H1 (cell line): ENCODE results near the gene NEFH. TPM values are rescaled to one million over a fixed set of nuclear protein-coding genes. Genes with fewer than 3 reads are reported as not detected.

Source experiments
- polyA plus RNA-seq, 7 experiments: library from polyadenylated mRNA; depleted of rRNA in 3 of 7; stranded (reverse) in 5 of 7; unstranded in 2 of 7; fragments of >200 nt in 5 of 7; fragments of 200-250 nt in 2 of 7; gene quantifications; 1 replicate in 5 of 7; 2 replicates in 1 of 7; 4 replicates in 1 of 7; pipeline versions ENCODE4 v1.2.1 to v1.2.3, GENCODE V29; 2011 to 2013; ENCODE audit warnings: missing spikeins in 2 of 7, mixed read lengths in 2 of 7
- total RNA-seq: library from RNA; stranded (reverse); fragmentation: NEBNext Ultra II Directional; extraction: Animal tissue kit (Norgen Biotek cat#: 25700); gene quantifications from 2 replicates; pipeline ENCODE4 v1.2.1, GENCODE V29; 2021

NEFH gene
- total and polyA plus RNA-seq, 2 of the 8 experiments (the other 6 are each of a cell fraction or from before 2014, with no cell fraction given), result 0.57 to 2.3 TPM

Other genes with a start within 250 kb of the NEFH start
- 72.1 and 75.7 TPM in 2 replicates for gene RHBDD3, start 212.2 kb upstream of the NEFH start, total RNA-seq
- gene RHBDD3, start 212.2 kb upstream of the NEFH start, polyA plus RNA-seq (2011; rRNA removed), result 117 and 171 TPM in 2 replicates
- 385 and 387 TPM in 2 replicates for gene EWSR1, start 211.9 kb upstream of the NEFH start, total RNA-seq
- gene EWSR1, start 211.9 kb upstream of the NEFH start, polyA plus RNA-seq (2011; rRNA removed), result 646 and 930 TPM in 2 replicates
- 9.7 and 10.1 TPM in 2 replicates for gene GAS2L1, start 173.6 kb upstream of the NEFH start, total RNA-seq
- 3.6 and 6.8 TPM in 2 replicates for gene GAS2L1, start 173.6 kb upstream of the NEFH start, polyA plus RNA-seq (2011; rRNA removed)
- gene RASL10A, start 164.5 kb upstream of the NEFH start, total RNA-seq, result 1.4 and 1.5 TPM in 2 replicates
- 1.1 and 1.6 TPM in 2 replicates for gene RASL10A, start 164.5 kb upstream of the NEFH start, polyA plus RNA-seq (2011; rRNA removed)
- 63.5 and 64.2 TPM in 2 replicates for gene AP1B1, start 91.6 kb upstream of the NEFH start, total RNA-seq
- 86.8 and 137 TPM in 2 replicates for gene AP1B1, start 91.6 kb upstream of the NEFH start, polyA plus RNA-seq (2011; rRNA removed)
- gene RFPL1, start 41.6 kb upstream of the NEFH start, total RNA-seq, result not detected in 2 replicates
- gene RFPL1, start 41.6 kb upstream of the NEFH start, polyA plus RNA-seq (2011; rRNA removed), result not detected in 2 replicates
- gene THOC5, start 73.5 kb downstream of the NEFH start, total RNA-seq, result 61.5 and 65.7 TPM in 2 replicates
- 27.7 and 30.3 TPM in 2 replicates for gene THOC5, start 73.5 kb downstream of the NEFH start, polyA plus RNA-seq (2011; rRNA removed)
- 165 and 167 TPM in 2 replicates for gene NIPSNAP1, start 100.9 kb downstream of the NEFH start, total RNA-seq
- gene NIPSNAP1, start 100.9 kb downstream of the NEFH start, polyA plus RNA-seq (2011; rRNA removed), result 128 and 133 TPM in 2 replicates
- 53.6 and 54.9 TPM in 2 replicates for gene NF2, start 123.4 kb downstream of the NEFH start, total RNA-seq
- 17.6 and 18.3 TPM in 2 replicates for gene NF2, start 123.4 kb downstream of the NEFH start, polyA plus RNA-seq (2011; rRNA removed)
- gene CABP7, start 239.8 kb downstream of the NEFH start, total RNA-seq, result 0.20 and 0.34 TPM in 2 replicates
- 0.36 and 1.0 TPM in 2 replicates for gene CABP7, start 239.8 kb downstream of the NEFH start, polyA plus RNA-seq (2011; rRNA removed)